Measurements from ENCODE around the gene SH3RF2. TPM values are rescaled to one million over a fixed set of nuclear protein-coding genes. Genes with fewer than 3 reads are reported as not detected.
"Not testable (repeated sequence)": the region's sequence is repeated elsewhere in the genome, so short reads cannot be mapped to it uniquely, and the experiment has no call there.

SH3RF2 gene
- total RNA-seq, 2 experiments from 2014 or later, result not detected

- POLR2A ChIA-PET, result no interaction called here
- no peaks in the 10 kb centered on the region for H3K9me3 Mint-ChIP-seq (ENCODE audit: insufficient read depth)
- H3K36me3 Mint-ChIP-seq (ENCODE audit: low read depth), result no peaks in the 10 kb centered on the region
- H3K27ac Mint-ChIP-seq, result no peak overlapping the region
- no peaks in the 10 kb centered on the region for H3K4me1 Mint-ChIP-seq (ENCODE audit: low read depth)
- CTCF ChIA-PET, result no interaction called here
- DNase-seq, result no peak
- no peak for ATAC-seq
- H3K27me3 Mint-ChIP-seq (ENCODE audit: low read depth), result peaks cover 2% of the 10 kb centered on the region
- no peak overlapping the region for H3K4me3 Mint-ChIP-seq
These were observed 70.3 kb downstream of the SH3RF2 start for GRCh38 chr5:146006470-146007190.

GRCh38 chr5:146007270-146007669 lies 70.9 kb downstream of the SH3RF2 start:
- DNase-seq (no peak), ATAC-seq (no peak)
- no peak overlapping the region for H3K4me3 Mint-ChIP-seq
- no peaks in the 10 kb centered on the region for H3K36me3 Mint-ChIP-seq (ENCODE audit: low read depth)
- ChIA-PET CTCF (no interaction called here), POLR2A (no interaction called here)
- peaks cover 2% of the 10 kb centered on the region for H3K27me3 Mint-ChIP-seq (ENCODE audit: low read depth)
- H3K9me3 Mint-ChIP-seq (ENCODE audit: insufficient read depth), result no peaks in the 10 kb centered on the region
- H3K4me1 Mint-ChIP-seq (ENCODE audit: low read depth), result no peaks in the 10 kb centered on the region
- H3K27ac Mint-ChIP-seq, result no peak overlapping the region

GRCh38 chr5:146007989-146008388 lies 71.6 kb downstream of the SH3RF2 start:
- Mint-ChIP-seq H3K9me3 (ENCODE audit: insufficient read depth) (no peaks in the 10 kb centered on the region), H3K4me1 (ENCODE audit: low read depth) (no peaks in the 10 kb centered on the region), H3K27ac (no peak overlapping the region), H3K4me3 (no peak overlapping the region), H3K36me3 (ENCODE audit: low read depth) (no peaks in the 10 kb centered on the region), H3K27me3 (ENCODE audit: low read depth) (peaks cover 2% of the 10 kb centered on the region)
- CTCF ChIA-PET, result no interaction called here
- no peak for DNase-seq
- ATAC-seq, result no peak
- POLR2A ChIA-PET, result no interaction called here

- ChIA-PET CTCF (no interaction called here), POLR2A (no interaction called here)
- ATAC-seq (no peak), DNase-seq (no peak)
- no peak overlapping the region for H3K4me3 Mint-ChIP-seq
- H3K36me3 Mint-ChIP-seq (ENCODE audit: low read depth), result no peaks in the 10 kb centered on the region
- H3K27ac Mint-ChIP-seq, result no peak overlapping the region
- no peaks in the 10 kb centered on the region for H3K9me3 Mint-ChIP-seq (ENCODE audit: insufficient read depth)
- no peaks in the 10 kb centered on the region for H3K4me1 Mint-ChIP-seq (ENCODE audit: low read depth)
- H3K27me3 Mint-ChIP-seq (ENCODE audit: low read depth), result peaks cover 2% of the 10 kb centered on the region
These were observed 72.6 kb downstream of the SH3RF2 start for GRCh38 chr5:146009020-146009419.

- CTCF ChIA-PET; H3K27ac Mint-ChIP-seq; H3K36me3 Mint-ChIP-seq (ENCODE audit: low read depth); ATAC-seq; H3K27me3 Mint-ChIP-seq (ENCODE audit: low read depth); DNase-seq; H3K4me3 Mint-ChIP-seq; H3K4me1 Mint-ChIP-seq (ENCODE audit: low read depth); POLR2A ChIA-PET; H3K9me3 Mint-ChIP-seq (ENCODE audit: insufficient read depth): not testable (repeated sequence)
These were observed 74.1 kb downstream of the SH3RF2 start for GRCh38 chr5:146010447-146010846.

- H3K27ac Mint-ChIP-seq, result no peak overlapping the region
- H3K27me3 Mint-ChIP-seq (ENCODE audit: low read depth), result peaks cover 4% of the 10 kb centered on the region
- no peaks in the 10 kb centered on the region for H3K9me3 Mint-ChIP-seq (ENCODE audit: insufficient read depth)
- H3K4me1 Mint-ChIP-seq (ENCODE audit: low read depth), result peaks cover 3% of the 10 kb centered on the region
- ChIA-PET POLR2A (no interaction called here), CTCF (no interaction called here)
- DNase-seq (no peak), ATAC-seq (no peak)
- no peak overlapping the region for H3K4me3 Mint-ChIP-seq
- H3K36me3 Mint-ChIP-seq (ENCODE audit: low read depth), result no peaks in the 10 kb centered on the region
These were observed 77.4 kb downstream of the SH3RF2 start for GRCh38 chr5:146013761-146014160.

- ATAC-seq, result no peak
- Mint-ChIP-seq H3K4me1 (ENCODE audit: low read depth) (peaks cover 3% of the 10 kb centered on the region), H3K36me3 (ENCODE audit: low read depth) (no peaks in the 10 kb centered on the region), H3K27ac (no peak overlapping the region), H3K9me3 (ENCODE audit: insufficient read depth) (no peaks in the 10 kb centered on the region), H3K4me3 (no peak overlapping the region), H3K27me3 (ENCODE audit: low read depth) (peaks cover 4% of the 10 kb centered on the region)
- CTCF ChIA-PET, result no interaction called here
- POLR2A ChIA-PET, result no interaction called here
- DNase-seq, result no peak
These were observed 78.6 kb downstream of the SH3RF2 start for GRCh38 chr5:146015001-146015400.

- peaks cover 4% of the 10 kb centered on the region for H3K27me3 Mint-ChIP-seq (ENCODE audit: low read depth)
- H3K9me3 Mint-ChIP-seq (ENCODE audit: insufficient read depth), result no peaks in the 10 kb centered on the region
- DNase-seq (no peak), ATAC-seq (no peak)
- no peak overlapping the region for H3K27ac Mint-ChIP-seq
- no peak overlapping the region for H3K4me3 Mint-ChIP-seq
- ChIA-PET POLR2A (no interaction called here), CTCF (no interaction called here)
- peaks cover 3% of the 10 kb centered on the region for H3K4me1 Mint-ChIP-seq (ENCODE audit: low read depth)
- H3K36me3 Mint-ChIP-seq (ENCODE audit: low read depth), result no peaks in the 10 kb centered on the region
These were observed 80.5 kb downstream of the SH3RF2 start for GRCh38 chr5:146016764-146017484.

GRCh38 chr5:146018514-146019375 lies 82.4 kb downstream of the SH3RF2 start:
- Mint-ChIP-seq H3K4me3 (no peak overlapping the region), H3K9me3 (ENCODE audit: insufficient read depth) (no peaks in the 10 kb centered on the region), H3K27me3 (ENCODE audit: low read depth) (peaks cover 4% of the 10 kb centered on the region), H3K27ac (no peak overlapping the region), H3K36me3 (ENCODE audit: low read depth) (no peaks in the 10 kb centered on the region), H3K4me1 (ENCODE audit: low read depth) (peaks cover 3% of the 10 kb centered on the region)
- POLR2A ChIA-PET, result no interaction called here
- no peak for ATAC-seq
- DNase-seq, result no peak
- CTCF ChIA-PET, result no interaction called here

GRCh38 chr5:146020100-146020499 lies 83.7 kb downstream of the SH3RF2 start:
- no peak overlapping the region for H3K4me3 Mint-ChIP-seq
- ATAC-seq, result no peak
- H3K27me3 Mint-ChIP-seq (ENCODE audit: low read depth), result peaks cover 7% of the 10 kb centered on the region
- H3K9me3 Mint-ChIP-seq (ENCODE audit: insufficient read depth), result no peaks in the 10 kb centered on the region
- ChIA-PET POLR2A (no interaction called here), CTCF (no interaction called here)
- no peaks in the 10 kb centered on the region for H3K36me3 Mint-ChIP-seq (ENCODE audit: low read depth)
- no peak overlapping the region for H3K27ac Mint-ChIP-seq
- peaks cover 3% of the 10 kb centered on the region for H3K4me1 Mint-ChIP-seq (ENCODE audit: low read depth)
- no peak for DNase-seq

GRCh38 chr5:146024034-146024433 lies 87.7 kb downstream of the SH3RF2 start:
- Mint-ChIP-seq H3K27me3 (ENCODE audit: low read depth) (peaks cover 4% of the 10 kb centered on the region), H3K4me1 (ENCODE audit: low read depth) (no peaks in the 10 kb centered on the region), H3K4me3 (no peak overlapping the region), H3K36me3 (ENCODE audit: low read depth) (no peaks in the 10 kb centered on the region), H3K9me3 (ENCODE audit: insufficient read depth) (no peaks in the 10 kb centered on the region), H3K27ac (no peak overlapping the region)
- DNase-seq, result no peak
- no peak for ATAC-seq
- CTCF ChIA-PET, result no interaction called here
- POLR2A ChIA-PET, result no interaction called here

GRCh38 chr5:146025114-146025680 lies 88.8 kb downstream of the SH3RF2 start:
- Mint-ChIP-seq H3K9me3 (ENCODE audit: insufficient read depth) (no peaks in the 10 kb centered on the region), H3K27ac (no peak overlapping the region), H3K4me3 (no peak overlapping the region), H3K27me3 (ENCODE audit: low read depth) (peaks cover 4% of the 10 kb centered on the region), H3K36me3 (ENCODE audit: low read depth) (no peaks in the 10 kb centered on the region), H3K4me1 (ENCODE audit: low read depth) (no peaks in the 10 kb centered on the region)
- POLR2A ChIA-PET, result no interaction called here
- no peak for DNase-seq
- no peak for ATAC-seq
- CTCF ChIA-PET, result no interaction called here

Data from activated CD8-positive, alpha-beta T cell treated with anti-CD3 and anti-CD28 coated beads, Interleukin-2, amount 10 ng/mL, durations not matched to agents 7 days and 5 days (primary cell).